HL-60/S4 treated with retinoic acid at 250 ng/mL for 4 days and 3 days (cell line): ENCODE results near the gene MSANTD2.

Experiments
- in situ Hi-C: fragments of 300-500 bp; cut with MboI; formaldehyde crosslinking; loops from 2 replicates; pipeline ENCODE4 v1.7.0; 2022; ENCODE audit warnings: low sequenced_read_pairs

Gene MSANTD2

DNA sequence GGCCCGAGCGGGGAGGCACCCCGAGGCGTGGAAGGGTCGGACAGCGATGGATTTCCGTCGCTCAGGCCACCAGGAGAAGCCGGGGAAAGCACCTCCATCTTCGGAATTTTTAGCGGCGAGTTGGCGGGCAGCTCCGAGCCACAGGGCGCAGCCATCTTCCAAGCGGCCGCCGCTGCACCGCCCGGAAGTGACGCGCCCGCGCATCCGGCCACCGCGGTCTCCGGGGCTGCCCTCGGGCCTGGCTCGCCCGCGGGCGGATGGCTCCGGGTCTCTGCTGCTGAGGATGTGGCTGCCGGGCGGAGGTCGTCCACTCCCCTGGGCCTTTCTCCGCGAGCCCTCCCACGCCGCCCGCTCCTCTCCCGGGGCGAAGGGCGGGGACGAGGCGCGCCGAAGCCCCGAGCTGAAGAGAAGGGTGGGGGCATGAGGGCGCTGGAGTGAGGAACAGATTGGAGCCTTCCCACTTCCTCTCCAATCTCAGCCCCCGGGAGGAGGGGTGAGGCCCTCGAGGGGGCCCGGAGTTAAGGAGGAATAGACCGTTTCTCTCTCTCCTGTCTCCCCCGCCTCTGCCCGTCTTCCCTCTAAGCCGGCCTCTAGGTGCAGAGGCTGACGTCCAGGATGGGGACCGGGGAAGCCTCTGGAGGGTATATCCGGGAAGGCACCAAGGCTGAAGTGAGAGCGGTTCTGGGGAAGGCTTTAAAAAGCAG lies at the start of gene MSANTD2:
Gene MSANTD2, minus strand, starts transcription at position 181 of the 704 bp plus-strand sequence. Its CDS starts 26 bp downstream, at position 155.
- in situ Hi-C loops = no loop called here

DNA sequence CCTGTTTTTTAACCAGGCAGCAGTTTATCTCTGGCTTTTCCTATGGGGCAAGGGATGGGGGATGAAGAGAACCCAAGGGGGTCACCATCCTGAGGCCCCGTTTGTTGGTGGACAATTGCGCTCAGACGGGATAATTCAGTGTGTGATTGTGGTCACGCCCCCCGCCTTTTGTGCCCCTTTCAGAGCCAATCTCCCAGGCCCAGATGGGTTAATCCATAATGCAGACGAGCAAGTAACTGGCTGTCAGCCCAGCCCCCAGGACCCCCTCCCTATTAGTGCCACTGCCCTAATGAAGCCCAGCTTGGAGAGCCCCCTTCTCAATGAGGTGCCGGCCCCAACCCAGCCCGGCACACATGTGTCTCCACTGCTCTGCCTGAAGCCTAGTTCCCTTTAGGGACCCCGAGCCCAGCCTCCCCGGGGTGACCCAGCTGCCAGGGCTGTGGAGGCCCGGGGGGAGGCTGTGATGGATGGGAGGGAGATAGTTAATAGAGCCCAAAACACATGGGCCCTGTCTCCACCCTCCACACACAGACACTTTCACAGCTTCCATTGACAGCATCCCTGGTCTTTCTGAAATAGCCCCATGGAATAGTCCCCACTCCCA lies 46.0 kb upstream of the MSANTD2 start:
- in situ Hi-C loops = no loop called here

GRCh38 chr11:124844664-124845079 lies 44.5 kb upstream of the MSANTD2 start:
- in situ Hi-C loops = no loop called here

DNA sequence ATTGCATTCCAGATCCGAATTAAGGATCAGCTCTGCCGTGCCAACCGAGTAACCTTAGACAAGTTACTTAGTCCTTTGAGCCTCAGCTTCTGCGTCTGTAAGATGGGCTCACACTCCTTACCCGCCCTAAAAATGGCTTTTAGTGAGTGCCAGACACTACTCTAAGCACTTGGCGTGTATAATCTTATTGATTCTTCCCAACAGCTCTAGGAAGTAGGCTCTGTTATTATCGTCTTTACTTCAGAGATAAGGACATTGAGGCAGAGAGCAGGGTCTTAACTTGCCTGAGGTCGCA lies 43.4 kb upstream of the MSANTD2 start:
- in situ Hi-C loops = no loop called here

GRCh38 chr11:124842305-124842704 lies 42.1 kb upstream of the MSANTD2 start:
- in situ Hi-C loops = no loop called here

- in situ Hi-C loops = no loop called here
These were observed 41.6 kb upstream of the MSANTD2 start for GRCh38 chr11:124841840-124842239.

DNA sequence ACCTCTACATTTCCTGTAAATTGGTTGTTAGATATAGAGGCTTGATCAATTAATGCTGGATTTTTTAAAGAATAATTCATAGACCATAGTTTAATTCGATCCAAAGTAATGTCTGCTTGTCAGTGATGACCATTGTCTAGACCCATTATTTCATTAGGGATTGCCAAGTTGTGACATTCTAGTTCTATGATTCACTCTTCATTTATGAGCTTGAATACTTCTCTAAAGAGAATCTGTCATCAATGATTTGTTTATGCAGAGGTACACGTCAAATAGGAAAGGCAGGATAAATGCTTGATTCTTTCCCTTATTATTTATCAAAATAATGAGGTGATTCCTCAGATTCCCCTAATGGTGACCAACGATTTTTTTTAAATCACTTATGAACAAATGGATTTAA lies 41.0 kb upstream of the MSANTD2 start:
- in situ Hi-C loops = no loop called here

GRCh38 chr11:124840666-124841065 lies 40.5 kb upstream of the MSANTD2 start:
- in situ Hi-C loops = no loop called here

GRCh38 chr11:124839972-124840621 lies 39.9 kb upstream of the MSANTD2 start:
- in situ Hi-C loops = no loop called here

DNA sequence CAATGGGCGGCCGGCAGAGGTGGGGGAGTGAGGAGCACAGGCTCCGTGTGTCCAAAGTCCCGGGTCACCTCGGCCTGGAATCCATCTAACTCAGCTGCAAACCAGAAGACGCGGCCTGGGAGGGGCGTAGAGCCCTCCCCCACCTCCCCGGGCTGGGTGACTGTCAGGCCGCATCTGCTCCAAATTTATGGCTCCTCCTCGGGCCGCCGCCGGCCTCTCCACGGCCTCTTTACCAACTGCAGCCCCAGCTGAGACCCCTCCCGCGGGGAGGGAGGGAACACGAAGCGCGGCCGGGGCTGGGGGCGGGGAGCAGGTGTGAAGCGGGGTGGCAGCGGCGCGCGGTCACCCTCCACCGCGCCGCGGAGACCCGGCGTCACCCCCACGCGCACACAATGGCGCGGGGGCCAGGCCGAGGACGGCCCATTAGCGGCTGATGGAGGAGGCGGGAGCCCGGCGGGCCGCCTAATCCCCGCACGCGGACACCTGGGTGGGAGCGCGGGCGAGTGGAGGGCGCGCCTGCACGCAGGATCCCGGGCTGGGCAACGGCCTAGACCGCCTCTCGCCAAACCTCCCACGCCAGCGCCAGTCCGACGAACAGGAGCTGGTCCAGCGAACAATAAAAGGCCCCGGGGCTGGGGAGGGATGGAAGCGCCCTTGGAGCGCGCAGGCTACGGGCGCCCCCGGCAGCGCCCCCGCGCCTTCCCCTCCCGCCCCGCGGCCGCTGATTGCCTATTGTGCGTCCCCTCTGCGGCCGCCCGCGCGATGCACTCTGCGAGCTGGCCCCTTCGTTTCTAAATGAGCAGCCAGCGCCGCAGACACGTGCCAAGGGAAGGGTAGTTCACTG lies 39.1 kb upstream of the MSANTD2 start:
- in situ Hi-C loops = no loop called here

- in situ Hi-C loops = no loop called here
These were observed 38.6 kb upstream of the MSANTD2 start for GRCh38 chr11:124838805-124839127.

DNA sequence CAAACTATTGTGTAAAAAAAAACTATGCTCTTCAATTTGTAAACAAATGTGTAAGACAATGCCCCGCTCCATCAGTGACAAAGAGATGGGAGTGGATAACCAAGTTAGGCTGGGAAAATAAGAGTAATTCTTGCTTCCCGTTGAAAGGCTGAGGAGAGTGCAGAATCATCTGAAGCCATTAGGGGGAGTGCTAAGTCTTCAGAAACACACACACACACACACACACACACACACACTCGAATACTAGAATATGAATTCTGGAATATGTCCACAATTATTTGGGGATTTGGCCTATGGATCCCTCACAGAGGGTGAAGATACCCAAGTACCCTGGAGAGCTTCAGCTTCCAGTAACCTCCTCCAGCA lies 37.3 kb upstream of the MSANTD2 start:
- in situ Hi-C loops = no loop called here

DNA sequence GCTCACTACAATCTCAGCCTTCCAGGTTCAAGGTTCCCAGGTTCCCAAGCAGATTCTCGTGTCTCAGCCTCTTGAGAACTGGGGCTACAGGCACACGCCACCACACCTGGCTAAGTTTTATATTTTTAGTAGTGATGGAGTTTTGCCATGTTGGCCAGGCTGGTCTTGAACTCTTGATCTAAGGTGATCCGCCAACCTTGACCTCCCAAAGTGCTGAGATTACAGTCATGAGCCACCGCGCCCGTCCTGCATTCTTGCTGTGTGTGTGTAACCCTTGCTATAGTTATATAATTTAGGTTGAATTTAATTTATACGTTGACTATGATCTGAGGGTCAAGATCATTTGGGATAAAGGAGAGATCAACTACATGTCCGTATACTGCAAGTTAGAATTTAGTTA lies 35.7 kb upstream of the MSANTD2 start:
- in situ Hi-C loops = no loop called here

- in situ Hi-C loops = no loop called here
These were observed 34.4 kb upstream of the MSANTD2 start for GRCh38 chr11:124834526-124835180.

- in situ Hi-C loops = no loop called here
These were observed 32.4 kb upstream of the MSANTD2 start for GRCh38 chr11:124832571-124832970.

GRCh38 chr11:124831897-124832296 lies 31.7 kb upstream of the MSANTD2 start:
- in situ Hi-C loops = no loop called here

GRCh38 chr11:124830749-124831148 lies 30.5 kb upstream of the MSANTD2 start:
- in situ Hi-C loops = no loop called here

- in situ Hi-C loops = no loop called here
These were observed 29.8 kb upstream of the MSANTD2 start for GRCh38 chr11:124829986-124830385.

GRCh38 chr11:124825876-124826275 lies 25.7 kb upstream of the MSANTD2 start:
- in situ Hi-C loops = no loop called here

DNA sequence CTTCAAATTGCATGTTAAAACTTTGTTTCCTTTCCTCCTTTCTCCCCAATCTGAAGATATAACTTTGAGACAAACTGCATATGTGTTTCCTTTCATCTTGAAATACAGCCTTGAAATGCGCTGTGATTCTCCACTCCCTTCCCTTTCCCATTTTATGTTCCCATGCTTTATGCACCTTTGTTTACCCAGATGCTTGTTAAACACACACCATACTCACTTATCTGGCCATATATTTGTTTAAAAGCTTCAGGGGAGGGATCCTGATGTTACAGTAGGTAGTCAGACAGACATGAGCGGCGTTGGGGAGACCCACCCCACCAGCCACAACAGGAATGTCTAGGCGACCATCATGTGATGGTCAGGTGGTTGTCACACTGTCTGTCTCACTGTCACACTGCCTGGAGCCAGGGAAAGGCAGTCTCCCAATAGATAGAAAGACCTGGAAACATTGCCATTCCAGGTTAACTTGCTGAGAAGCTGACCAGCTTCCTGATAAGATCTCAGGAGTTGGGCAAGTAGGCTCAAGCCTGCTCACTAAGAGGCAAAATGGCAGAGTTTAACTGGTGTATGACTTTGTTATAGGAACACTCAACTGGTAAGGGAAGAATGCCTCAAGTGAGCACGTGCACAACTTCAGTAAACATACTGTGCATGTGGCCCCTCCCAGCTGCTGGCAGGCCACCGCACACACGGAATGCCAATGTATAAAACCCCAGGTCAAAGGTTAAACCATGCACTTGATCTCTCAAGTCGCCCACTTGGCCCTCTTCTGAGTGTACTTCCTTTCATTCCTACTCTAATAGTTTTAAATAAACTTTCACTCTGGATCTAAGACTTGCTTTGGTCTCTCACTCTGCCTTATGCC lies 23.5 kb upstream of the MSANTD2 start:
- in situ Hi-C loops = no loop called here
